Renal pelvis (tissue), 4 donors: ENCODE measurements around the gene PPP6R3. TPM values are rescaled to one million over a fixed set of nuclear protein-coding genes. Genes with fewer than 3 reads are reported as not detected.

ENCODE experiments used
- DNase-seq: peaks from one replicate; pipeline ENCODE4 v3.0.0-alpha.2; 2013
- polyA plus RNA-seq, 3 donors: library from polyadenylated mRNA; unstranded; fragments of 120-200 nt; gene quantifications; one replicate each; pipeline ENCODE4 v1.2.1, GENCODE V29; 2013; ENCODE audit not compliant: insufficient read length in 3 of 3

PPP6R3 gene
- polyA plus RNA-seq, 3 donors: 87.6 to 124 (median 119) TPM

DNA sequence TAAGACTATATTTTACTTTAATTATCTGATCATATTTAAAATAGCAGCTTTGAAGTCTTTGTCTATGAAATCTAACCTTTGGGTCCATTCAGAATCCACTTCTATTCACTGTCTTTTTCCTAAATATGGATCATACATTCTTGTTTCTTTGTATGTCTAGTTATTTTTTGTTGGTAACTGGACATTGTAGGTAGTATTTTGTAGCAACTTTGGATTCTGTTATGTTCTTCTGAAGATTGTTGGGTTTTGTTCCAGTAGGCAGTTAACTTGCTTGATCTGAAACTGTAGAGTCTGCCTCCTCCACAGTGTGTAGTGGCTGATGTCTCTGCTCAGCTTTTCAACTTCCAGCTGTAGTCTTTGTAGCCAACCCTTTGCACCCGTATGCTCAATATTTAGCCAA lies 186.3 kb downstream of the PPP6R3 start:
- DNase-seq: no peak

DNA sequence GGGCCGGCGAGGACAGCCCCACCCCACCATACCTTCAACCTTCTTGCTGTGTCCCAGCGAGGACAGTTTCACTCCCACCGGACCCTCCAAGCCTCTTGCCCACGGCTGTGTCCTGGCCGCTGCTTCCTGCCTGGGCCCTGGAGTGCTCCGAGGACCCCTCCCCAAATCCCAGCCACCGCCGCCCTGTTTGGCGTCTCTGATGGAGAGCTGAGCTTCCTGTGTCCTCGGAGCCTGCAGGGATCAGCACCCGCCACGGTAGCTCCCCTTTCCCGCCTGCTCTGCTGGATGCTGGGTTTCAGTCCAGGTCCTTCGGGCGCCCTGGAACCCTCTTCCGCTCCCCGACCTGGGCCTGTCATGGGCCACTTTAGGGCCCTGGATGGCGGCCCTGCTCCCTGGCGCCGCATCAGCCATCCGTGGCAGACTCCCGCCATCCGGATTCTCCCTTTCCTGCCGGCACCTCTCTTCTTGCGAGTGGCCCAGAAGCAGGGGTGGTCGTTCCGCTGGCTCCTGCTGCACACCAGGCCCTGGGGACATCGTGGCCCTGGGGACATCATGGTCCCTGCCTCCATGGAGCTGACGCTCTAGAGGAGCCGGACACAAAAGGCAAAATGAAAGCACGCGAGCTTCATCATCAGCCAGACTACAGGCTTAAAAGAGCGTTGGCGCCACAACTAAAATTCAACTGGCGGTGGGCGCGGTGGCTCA lies 189.5 kb downstream of the PPP6R3 start:
- DNase-seq: no peak

DNA sequence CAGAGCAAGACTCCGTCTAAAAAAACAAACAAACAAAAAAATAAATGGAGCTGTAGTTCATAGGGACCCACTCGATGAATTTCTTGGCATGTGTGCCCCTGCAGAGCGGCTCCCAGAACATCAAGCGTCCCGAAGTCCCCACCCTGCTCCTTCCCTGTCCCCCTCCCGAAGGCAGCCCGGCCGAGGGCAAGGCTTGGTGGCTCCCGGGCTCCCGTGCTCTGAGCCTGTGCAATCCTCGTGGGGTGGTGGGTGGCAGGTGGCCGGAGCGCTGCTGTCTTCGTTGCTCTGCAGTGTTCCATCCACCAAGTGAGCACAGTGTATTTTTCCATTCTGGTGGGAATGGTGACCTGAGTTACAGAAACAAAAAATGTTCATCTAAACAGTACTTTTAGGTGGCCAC lies 190.2 kb downstream of the PPP6R3 start:
- no peak for DNase-seq

DNA sequence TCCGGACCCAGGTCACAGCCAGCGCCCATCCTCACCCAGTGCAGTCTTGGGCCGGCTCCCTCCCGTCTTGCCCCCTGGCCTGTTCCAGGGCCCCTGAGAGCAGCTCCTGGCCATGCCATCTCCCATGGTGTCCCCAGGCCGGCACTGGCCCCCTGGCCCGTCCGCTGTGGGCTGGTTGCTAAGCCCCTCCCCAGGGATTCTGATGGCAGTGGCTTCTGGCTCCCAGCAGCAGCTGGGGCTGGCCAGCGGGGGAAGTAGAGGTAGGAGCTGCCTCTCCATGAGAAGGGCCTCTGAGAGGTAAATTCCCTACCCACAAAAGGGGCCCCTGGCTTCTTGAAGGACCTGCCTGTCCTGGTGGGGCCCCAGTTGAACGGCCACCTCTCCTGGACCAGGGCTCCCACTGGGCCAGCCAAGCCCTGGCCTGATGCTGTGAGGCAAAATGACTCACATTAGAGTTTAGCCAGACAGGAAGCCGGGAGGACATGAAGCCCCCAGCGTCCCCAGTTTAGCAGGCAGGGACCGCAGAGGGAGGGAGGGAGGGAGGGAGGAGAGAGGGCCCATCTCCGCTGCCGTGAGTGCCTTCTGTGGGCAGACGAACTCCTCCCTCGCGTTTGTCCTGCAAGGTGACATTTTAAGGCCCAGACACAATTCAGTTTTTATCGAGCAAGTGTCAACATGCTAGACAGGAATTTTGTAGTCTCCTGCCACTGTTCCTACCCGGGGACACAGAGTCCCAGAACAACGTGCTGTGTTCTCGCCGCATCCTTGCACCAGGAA lies 190.8 kb downstream of the PPP6R3 start:
- no peak for DNase-seq

DNA sequence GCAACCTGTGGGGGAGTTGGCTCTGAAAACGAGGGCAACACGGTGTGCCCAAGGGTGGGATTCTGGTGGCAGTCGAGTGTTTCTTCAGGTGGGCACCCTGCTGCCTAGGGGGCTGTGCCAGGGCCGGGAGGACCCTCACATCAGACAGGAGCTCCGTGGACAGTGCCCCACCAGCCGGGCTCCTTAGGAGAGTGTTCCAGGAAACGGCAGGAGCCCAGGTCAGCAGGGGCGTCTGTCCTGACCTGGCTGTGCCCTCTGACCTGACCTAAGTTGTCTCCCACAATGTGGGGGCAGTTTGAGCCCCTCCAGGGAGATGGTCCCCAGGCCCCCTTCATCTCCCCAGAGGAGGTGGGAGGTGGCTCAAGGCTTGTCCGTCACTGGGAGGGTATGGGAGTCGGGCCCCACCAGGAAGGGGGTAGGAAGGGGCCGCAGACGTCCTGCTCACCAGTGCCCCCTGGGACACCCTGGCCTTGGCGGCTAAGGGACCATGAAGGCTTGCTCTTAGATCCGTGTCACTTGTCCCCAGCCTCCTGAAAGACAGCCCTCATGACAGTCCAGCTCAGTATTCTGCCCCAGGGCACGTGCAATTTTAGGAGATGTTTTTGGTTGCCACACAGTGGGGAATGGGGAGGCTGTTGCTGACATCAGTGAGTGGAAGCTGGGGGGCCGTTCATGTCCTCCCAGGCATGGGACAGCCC lies 191.6 kb downstream of the PPP6R3 start:
- no peak for DNase-seq

DNA sequence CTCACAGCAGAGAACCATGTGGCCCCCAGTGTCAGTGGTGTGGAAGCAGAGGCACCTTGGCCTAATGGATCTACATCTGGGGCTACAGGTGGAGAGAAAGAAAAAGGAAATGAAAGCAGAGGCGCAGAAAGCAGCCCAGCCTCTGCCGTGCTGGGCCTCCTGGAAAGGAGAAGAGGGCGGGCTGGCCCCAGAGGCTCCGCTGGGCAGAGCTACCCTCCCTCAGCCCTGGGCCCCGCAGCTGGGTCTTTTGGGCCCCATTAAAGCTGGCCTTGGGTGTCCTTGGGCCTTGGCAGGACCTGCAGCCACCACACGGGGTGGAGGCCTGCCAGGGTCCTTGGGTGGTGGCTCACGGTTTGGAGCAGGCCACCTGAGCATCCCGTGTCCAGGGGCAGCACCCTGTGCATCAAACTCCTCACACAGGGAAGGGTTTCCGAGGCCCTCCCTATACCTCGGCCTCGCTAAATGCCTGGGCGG lies 192.2 kb downstream of the PPP6R3 start:
- no peak for DNase-seq

DNA sequence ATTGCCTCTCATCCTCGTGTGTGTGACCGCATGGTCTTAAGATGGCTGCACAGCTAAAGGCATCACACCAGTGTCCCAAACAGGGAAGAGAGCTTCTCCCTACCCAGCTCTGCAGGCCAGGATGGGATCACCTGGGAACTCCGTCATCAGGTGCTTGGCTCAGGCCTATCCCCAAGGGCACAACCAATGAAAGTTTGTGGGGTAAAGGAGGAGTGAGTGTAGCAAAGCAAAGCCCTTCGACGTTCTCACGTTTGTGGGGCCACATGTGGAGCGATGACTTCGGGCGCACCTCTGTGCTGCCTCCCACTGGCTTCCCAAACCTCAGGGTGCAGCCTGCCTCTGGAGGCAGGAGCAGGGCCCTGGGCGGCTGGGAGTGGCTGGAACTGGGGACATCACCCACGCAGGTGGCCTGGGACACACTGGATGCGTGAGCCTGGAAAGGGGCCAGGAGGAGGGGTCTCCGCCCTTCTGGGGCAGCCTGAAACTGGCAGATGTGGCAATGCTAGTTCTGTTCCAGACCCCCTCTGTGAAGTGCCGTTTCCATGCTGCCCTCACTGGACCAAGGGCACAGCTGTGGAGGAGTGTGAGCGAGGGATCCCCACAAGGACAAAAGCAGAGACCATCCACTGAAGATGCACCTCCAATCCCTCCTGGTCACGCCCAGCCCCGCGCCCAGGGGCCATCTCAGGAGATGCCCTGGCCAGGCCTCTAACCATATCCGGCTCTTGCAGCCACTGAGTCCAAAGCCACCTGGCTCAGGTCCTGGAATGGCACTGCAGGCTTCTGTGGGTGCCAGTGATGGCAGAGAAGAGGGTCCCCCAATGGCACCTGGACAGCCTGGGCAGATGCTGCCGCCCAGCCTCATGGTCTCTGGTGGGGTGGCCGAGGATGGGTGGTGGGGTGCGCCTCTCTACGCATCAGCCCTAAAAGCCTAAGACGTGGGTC lies 193.2 kb downstream of the PPP6R3 start:
- no peak for DNase-seq

DNA sequence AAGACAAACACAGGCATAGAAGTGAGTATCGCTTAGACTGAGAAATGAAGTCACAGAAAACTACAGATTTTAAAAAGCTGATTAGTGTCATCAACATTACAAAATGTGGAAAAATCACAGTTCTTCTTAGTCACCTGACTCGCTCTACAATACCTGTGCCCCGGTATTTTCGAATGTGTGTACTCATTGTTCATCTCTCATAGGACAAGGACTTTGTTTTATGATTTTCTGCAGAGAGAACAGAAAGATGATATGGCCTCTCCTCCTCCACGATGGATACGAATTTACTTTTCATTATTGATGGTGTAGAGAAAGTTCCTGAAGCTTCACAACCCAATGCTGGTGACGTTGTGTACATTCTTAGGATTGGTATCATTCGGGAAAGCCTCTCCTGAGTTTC lies 194.4 kb downstream of the PPP6R3 start:
- DNase-seq: no peak

DNA sequence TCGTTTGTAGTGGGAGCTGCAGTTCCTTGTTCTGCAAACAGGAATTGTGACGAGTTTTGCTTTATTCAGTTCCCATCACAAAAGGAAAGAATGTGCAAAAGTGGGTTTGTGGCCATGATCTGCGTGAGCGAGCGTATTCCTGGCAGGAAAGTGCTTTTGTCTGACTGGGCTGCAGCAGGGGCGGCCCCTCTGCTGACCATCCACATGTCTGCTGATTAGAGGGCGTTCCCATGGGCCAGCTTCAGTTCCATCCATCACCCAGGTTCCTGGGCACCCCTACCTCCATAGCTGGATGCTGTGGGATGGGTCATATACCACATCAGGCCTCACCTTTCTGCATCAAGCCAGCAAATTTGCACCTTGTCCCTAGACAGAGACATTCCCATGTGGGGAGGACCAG lies 194.9 kb downstream of the PPP6R3 start:
- no peak for DNase-seq

DNA sequence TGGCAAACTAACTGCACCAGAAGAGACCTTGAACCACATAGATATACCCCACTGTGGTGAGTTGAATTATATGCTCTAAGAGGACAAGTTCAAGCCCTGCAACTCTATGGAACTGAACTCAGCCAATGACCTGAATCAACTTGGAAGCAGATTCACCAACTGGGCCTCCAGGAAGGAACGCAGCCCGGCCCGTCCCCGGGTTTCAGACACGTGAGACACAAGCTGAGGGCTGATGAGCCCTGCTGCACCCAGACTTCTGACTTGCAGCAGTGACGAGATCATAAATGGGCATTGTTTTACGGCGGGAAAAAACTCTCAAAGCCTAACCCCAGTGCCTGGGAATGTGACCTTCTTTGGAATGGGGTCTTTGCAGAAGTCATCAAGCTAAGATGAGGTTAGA lies 195.3 kb downstream of the PPP6R3 start:
- DNase-seq: no peak

DNA sequence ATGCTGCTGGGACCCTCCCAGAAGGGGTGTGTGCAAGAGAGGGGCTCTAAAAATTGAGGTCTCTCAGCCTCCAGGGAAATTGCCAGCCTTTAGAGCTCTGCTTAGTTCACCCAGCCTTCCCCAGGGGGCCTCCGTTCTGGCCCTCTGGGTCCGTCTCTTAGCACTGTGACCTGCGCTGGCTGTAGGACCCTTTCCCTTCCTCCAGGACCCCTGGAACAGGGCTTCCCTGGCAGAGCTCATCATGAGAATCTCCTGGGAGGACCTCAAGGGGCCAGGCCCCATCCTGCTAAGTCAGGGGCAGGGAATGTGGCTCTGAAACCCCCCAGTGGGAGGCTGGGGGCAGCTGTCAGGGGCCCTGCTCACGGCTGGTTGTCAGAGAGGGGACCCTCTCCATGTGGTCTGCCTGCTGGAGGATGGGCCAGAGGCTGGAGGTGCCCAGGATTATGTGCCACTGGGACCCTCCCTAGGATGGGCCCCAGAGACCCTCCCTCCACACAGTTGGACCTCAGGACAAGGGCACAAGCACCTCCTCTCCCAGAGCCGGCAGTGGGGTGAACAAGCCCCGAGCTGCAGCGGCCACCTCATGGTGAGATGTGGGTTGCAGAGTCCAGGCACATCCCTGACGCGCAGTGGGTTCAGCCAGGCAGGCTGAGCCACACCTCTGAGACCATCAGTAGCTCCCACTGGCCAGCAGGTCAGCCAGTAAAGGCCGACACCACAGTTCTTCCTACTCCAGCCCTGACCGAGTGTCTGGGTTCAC lies 196.6 kb downstream of the PPP6R3 start:
- DNase-seq: no peak

DNA sequence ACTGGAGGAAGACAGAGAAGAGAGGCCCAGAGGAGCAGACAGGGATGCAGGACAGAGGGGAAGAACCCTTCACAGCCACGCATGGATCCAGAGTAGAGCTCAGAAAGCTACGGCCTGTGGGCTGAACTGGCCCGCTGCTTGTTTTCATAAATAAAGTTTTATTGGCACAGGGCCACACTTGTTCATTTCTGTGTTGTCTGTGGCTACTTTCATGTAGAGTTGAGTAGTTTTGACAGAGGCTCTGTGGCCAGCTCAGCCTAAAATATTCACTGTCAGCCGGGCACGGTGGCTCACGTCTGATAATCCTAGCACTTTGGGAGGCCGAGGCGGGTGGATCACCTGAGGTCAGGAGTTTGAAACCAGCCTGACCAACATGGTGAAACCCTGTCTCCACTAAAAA lies 197.5 kb downstream of the PPP6R3 start:
- no peak for DNase-seq

DNA sequence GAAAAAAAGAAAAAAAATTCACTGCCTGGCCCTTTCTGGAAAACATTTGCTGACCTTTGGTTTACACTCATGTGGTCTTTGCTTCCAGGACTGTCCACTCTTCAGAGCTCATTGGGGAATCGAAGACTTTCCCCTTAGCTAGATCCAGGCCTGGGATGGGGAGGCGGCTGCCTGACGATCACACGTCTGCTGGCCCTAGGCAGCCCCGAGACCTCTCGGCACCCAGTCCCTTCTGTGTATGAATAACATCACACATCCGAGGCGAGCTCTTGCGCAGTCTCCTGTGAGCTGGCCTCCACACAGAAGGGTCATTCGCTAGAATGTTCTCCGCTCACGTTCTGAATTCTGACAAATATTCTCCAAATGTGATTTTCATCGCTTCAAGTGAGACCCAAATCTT lies 198.1 kb downstream of the PPP6R3 start:
- DNase-seq: no peak

DNA sequence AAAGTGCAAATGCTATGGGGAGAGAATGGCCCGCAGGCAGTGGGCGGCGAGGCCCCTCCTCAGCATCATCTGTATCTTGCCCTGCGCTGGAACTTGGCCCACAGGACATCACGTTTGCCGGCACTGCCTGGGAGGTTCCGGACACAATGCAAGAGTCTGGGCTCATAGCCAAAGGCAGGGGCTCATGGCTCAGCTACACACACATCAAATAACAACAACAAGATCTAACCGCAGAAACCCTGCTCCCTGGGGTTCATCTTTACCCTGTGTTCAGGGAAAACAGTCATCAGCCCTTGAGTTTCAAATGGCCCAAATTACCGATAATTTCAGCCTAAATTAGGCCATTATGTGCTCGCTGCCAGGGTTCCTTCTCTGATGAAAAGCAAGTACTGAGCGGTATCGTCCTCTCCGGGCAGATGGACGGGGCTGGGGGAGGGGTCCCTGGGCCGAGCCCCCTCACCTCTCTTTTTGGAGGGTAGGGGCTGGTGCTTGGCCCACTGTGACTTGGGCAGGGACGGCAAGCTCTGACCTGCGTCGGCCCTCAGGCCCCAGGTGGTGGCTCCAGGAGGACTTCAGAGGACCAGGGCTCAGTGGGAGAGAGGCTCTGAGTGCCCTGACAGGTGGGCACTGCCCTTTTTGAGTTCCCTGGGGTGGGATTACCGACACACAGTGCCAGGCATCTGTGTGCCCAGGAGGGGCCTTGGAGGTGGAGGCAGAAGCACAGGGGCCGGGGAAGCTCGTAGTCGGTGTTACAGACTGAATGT lies 198.8 kb downstream of the PPP6R3 start:
- DNase-seq: peak; percentile 62

DNA sequence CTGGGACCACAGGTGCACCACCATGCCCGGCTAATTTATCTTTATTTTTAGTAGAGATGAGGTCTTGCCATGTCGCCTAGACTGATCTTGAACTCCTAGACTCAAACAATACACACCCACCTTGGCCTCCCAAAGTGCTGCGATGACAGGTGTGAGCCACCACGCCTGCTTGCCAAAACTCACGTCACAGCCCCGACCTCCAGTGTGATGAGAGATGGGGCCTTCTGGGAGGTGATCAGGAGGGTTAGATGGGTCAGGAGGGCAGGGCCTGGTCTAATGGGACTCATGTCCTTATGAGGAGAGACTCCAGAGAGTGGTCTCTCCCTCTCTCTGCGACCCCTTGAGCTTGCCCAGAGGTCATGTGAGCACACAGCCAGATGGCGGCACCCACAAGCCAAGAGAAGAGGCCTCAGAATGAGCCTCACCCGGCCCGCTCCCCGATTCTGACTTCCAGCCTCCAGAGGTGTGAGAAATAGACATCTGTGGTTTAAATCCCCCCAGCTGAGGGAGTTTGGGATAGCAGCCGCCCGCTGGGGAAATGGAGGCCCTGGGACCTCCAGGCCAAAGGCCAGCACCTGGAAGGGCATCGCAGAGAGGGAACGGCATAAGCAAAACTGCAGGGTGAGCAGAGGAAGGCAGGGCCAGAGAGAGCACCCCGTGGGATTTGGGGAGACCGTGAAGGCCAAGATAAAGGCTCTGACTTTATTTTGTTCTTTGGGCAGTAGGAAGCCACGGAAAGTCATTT lies 199.7 kb downstream of the PPP6R3 start:
- DNase-seq: no peak

DNA sequence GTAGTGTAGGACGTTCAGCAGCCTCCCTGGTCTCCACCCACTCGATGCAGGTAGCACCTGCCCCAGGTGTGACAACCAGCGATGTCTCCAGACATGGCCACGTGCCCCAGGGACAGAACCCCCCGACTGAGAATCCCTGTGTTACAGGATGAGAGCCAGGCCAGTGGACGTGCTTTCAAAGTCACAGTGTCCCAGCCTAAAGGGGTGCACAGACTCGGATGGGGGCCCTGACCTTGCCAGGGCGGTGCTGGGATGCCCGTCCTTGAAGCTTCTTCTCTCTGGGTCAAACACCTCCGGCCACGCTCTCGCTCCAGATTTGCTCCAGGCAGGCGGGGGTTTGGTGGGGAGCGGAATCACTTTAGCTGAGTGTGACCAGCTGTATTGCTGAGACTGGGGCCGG lies 200.5 kb downstream of the PPP6R3 start:
- no peak for DNase-seq

DNA sequence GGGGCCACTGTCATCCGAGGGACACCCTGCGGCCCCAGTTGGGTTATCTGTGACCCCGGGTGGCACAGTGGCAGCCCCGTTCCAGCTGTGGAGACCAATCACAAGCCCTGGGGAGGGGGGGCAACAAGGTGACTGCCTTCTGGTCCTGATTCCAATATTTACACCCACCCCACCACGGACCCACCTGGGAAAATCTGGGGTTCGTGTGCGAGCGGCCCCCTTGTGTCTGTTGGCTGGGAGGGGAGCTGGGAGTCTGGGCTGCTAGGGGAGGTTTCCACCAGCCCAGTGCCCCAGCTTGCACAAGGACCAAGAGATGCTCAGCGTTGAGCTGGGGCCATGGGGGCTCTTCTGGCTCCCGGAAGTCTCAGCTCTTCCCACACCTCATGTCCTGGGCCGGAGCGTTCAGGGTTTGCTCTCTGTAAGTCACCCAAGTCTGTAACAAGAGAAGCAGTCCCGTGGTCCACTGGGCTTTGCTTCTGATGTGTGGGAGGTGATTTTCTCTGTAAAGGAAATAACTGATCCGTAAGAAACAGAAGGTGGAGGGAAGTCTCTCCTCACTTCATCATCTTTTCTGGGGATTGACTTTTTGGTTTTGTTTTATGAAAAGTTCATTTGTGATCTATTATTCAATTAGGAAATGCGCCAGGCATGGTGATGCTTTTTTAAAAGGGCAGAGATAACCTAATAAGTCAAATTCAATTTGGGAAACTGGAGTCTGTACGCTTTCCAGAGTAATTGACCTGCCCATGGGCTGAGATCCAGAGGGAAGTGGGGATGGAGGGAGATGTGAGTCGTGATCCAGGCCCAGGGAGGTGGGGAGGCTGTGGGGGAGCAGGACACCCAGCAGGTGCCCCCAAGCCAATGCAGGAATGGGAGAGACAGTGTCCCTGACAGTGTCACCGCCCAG lies 201.4 kb downstream of the PPP6R3 start:
- DNase-seq: no peak

DNA sequence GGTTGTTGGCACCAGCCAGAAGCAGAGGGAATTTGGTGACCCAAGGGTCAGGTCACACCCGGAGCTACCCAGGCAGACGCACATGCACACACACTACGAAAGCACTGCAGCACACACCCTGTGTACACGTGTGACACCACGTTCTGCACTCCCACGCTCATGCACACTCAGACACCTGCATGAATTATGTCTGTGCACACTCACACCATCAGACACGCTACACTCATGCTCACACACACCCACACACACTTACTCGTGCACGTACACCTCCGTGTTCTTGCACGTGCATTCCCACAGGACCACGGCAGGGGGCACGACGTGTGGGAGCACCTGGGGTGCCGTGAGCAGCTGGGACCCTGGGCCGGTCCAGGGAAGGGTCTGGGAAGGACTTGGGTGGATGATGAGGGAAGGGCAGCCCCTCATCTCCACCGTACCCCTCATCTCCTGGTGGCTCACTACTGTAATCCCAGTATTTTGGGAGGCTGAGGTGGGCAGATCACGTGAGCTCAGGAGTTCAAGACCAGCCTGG lies 203.0 kb downstream of the PPP6R3 start:
- DNase-seq: no peak
